ENCODE data around the gene PPP1R2C. TPM values are rescaled to one million over a fixed set of nuclear protein-coding genes. Genes with fewer than 3 reads are reported as not detected.

Gene PPP1R2C
- total and polyA plus RNA-seq, 2 experiments from 2014 or later: not detected

- H3K36me3 ChIP-seq (ENCODE audit: insufficient read depth): no peaks in the 10 kb centered on the region
- no peak for DNase-seq (ENCODE audit: low spot score)
- no peaks in the 10 kb centered on the region for H3K4me1 ChIP-seq (ENCODE audit: insufficient read depth)
- no peak for ATAC-seq
- no peak overlapping the region for H3K27ac ChIP-seq (ENCODE audit: low read depth)
- peaks cover 4% of the 10 kb centered on the region; the same call in 1 of the 3 replicates for H3K36me3 Mint-ChIP-seq (ENCODE audit: low read depth)
- H3K9me3 Mint-ChIP-seq: peaks cover 3% of the 10 kb centered on the region; the same call in 1 of the 3 replicates
- no peaks in the 10 kb centered on the region for H3F3A ChIP-seq (replicated peaks; ENCODE audit: low read depth)
- TF ChIP-seq NANOG (IDR thresholded peaks at IDR 0.05; ENCODE audit: borderline replicate concordance) (no peak), STAT1 (IDR thresholded peaks at IDR 0.05; ENCODE audit: unreplicated experiment) (no peak), ZNF114 (CRISPR knock-in tag; IDR thresholded peaks at IDR 0.05) (no peak), CREB1 (CRISPR knock-in tag; IDR thresholded peaks at IDR 0.05; ENCODE audit: low read depth) (no peak), REST (IDR thresholded peaks at IDR 0.05; ENCODE audit: unreplicated experiment) (no peak), CTCF (conservative IDR thresholded peaks at IDR 0.05; ENCODE audit: low read depth in 2 of 2) (no peak), EZH2phosphoT487 (IDR thresholded peaks at IDR 0.05; ENCODE audit: unreplicated experiment) (no peak), POLR2AphosphoS5 (IDR thresholded peaks at IDR 0.05; ENCODE audit: low read depth) (no peak), EZH2 (IDR thresholded peaks at IDR 0.05; ENCODE audit: low read depth, unreplicated experiment) (no peak), ZNF331 (CRISPR knock-in tag; IDR thresholded peaks at IDR 0.05; ENCODE audit: low read depth) (no peak), JUNB (IDR thresholded peaks at IDR 0.05; ENCODE audit: unreplicated experiment) (no peak), ZNF462 (CRISPR knock-in tag; IDR thresholded peaks at IDR 0.05) (no peak), ETS1 (IDR thresholded peaks at IDR 0.05) (no peak)
- no peaks in the 10 kb centered on the region for H3K27me3 ChIP-seq (ENCODE audit: insufficient read depth)
- no peaks in the 10 kb centered on the region for H3K27me3 Mint-ChIP-seq (ENCODE audit: insufficient read depth, low read depth, poor library complexity)
- no peaks in the 10 kb centered on the region for H3K79me2 ChIP-seq (replicated peaks; ENCODE audit: insufficient read depth)
- H3K9me2 ChIP-seq (ENCODE audit: insufficient read depth): no peaks in the 10 kb centered on the region; the same call in 1 of the 2 replicates
- H3K4me3 Mint-ChIP-seq: no peak overlapping the region
- H4K20me1 ChIP-seq (replicated peaks; ENCODE audit: insufficient read depth): no peaks in the 10 kb centered on the region
- no peak overlapping the region for H3K4me2 ChIP-seq
- peaks cover 7% of the 10 kb centered on the region; the same call in 1 of the 3 replicates for H3K4me1 Mint-ChIP-seq
- H3K27ac Mint-ChIP-seq: no peak overlapping the region
- no peak overlapping the region for H2AFZ ChIP-seq
- H3K4me3 ChIP-seq: no peak overlapping the region
Measured at GRCh38 chrX:42755815-42756214, 22.1 kb downstream of the PPP1R2C start.
